DND-41 (cell line): Measurements from ENCODE around the gene BARHL1.

Experiments
- ATAC-seq: fragments of 200-7000 bp; cut with Tn5 transposase; 3 replicates; pipeline ENCODE4 v1.9.1; 2021; ENCODE audit warnings: low read depth; ENCODE audit not compliant: insufficient read depth
- DNase-seq: peaks from one replicate; pipeline ENCODE4 v3.0.0-alpha.2; 2020
- H2AFZ ChIP-seq: 2 replicates; pipeline ENCODE4 v1.6.0; 2012; ENCODE audit warnings: low read depth, low read length
- H3K27ac ChIP-seq: 2 replicates; pipeline ENCODE4 v1.5.1; 2012; ENCODE audit warnings: low read length, inconsistent platforms
- H3K27me3 ChIP-seq: fragments of 200-600 bp; sonication (generic); 2 replicates; pipeline ENCODE4 v1.6.0; 2012; ENCODE audit warnings: low read length, mild to moderate bottlenecking, inconsistent platforms; ENCODE audit not compliant: insufficient read depth, poor library complexity
- H3K36me3 ChIP-seq: 2 replicates; pipeline ENCODE4 v1.5.1; 2012; ENCODE audit warnings: low read length, inconsistent platforms; ENCODE audit not compliant: insufficient read depth
- H3K4me1 ChIP-seq: 2 replicates; pipeline ENCODE4 v1.5.1; 2012; ENCODE audit warnings: mild to moderate bottlenecking, low read length; ENCODE audit not compliant: insufficient read depth
- H3K4me2 ChIP-seq: 2 replicates; pipeline ENCODE4 v1.6.0; 2012; ENCODE audit warnings: mild to moderate bottlenecking, moderate library complexity, low read length, inconsistent platforms; ENCODE audit not compliant: insufficient read depth
- H3K4me3 ChIP-seq, 2 experiments: fragments of 200-600 bp in 1 of 2; shearing (Covaris generic) in 1 of 2; 2 replicates each; pipeline ENCODE4 v1.5.1; 2012 to 2016; ENCODE audit warnings: inconsistent platforms in 2 of 2, low read length in 2 of 2, mild to moderate bottlenecking in 2 of 2, low read depth in 1 of 2, moderate library complexity in 1 of 2
- H3K79me2 ChIP-seq: 2 replicates; pipeline ENCODE4 v1.6.0; 2012; ENCODE audit warnings: low read length, inconsistent platforms; ENCODE audit not compliant: insufficient read depth
- H3K9ac ChIP-seq: 2 replicates; pipeline ENCODE4 v1.6.0; 2012; ENCODE audit warnings: low read depth, mild to moderate bottlenecking, inconsistent platforms, low read length, moderate library complexity
- H3K9me3 ChIP-seq: 2 replicates; pipeline ENCODE4 v1.5.1; 2012; ENCODE audit warnings: low read length, moderate library complexity, mild to moderate bottlenecking, inconsistent platforms; ENCODE audit not compliant: insufficient read depth, severe bottlenecking
- H4K20me1 ChIP-seq: 2 replicates; pipeline ENCODE4 v1.6.0; 2012; ENCODE audit warnings: low read length; ENCODE audit not compliant: insufficient read depth
- EZH2 ChIP-seq: IDR thresholded peaks from 3 replicates; pipeline ENCODE4 v1.6.1; 2012; ENCODE audit warnings: borderline replicate concordance, low read depth, mild to moderate bottlenecking, moderate library complexity, low read length, inconsistent platforms; ENCODE audit not compliant: severe bottlenecking
- TF ChIP-seq, protein P1 (sequence below): IDR thresholded peaks from 2 replicates; pipeline ENCODE4 v1.5.1; 2012; ENCODE audit warnings: borderline replicate concordance, low read length, moderate library complexity, mild to moderate bottlenecking; ENCODE audit not compliant: poor library complexity, severe bottlenecking; ENCODE audit errors: extremely low read depth

BARHL1 gene

GRCh38 chr9:132595319-132595718, 12.9 kb downstream of the BARHL1 start:
- peaks cover 48% of the 10 kb centered on the region for H3K36me3 ChIP-seq
- TF ChIP-seq, protein P1, sequence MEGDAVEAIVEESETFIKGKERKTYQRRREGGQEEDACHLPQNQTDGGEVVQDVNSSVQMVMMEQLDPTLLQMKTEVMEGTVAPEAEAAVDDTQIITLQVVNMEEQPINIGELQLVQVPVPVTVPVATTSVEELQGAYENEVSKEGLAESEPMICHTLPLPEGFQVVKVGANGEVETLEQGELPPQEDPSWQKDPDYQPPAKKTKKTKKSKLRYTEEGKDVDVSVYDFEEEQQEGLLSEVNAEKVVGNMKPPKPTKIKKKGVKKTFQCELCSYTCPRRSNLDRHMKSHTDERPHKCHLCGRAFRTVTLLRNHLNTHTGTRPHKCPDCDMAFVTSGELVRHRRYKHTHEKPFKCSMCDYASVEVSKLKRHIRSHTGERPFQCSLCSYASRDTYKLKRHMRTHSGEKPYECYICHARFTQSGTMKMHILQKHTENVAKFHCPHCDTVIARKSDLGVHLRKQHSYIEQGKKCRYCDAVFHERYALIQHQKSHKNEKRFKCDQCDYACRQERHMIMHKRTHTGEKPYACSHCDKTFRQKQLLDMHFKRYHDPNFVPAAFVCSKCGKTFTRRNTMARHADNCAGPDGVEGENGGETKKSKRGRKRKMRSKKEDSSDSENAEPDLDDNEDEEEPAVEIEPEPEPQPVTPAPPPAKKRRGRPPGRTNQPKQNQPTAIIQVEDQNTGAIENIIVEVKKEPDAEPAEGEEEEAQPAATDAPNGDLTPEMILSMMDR, result no peak
- no peak for TF ChIP-seq EZH2
- no peaks in the 10 kb centered on the region for H3K9me3 ChIP-seq
- ATAC-seq, result no peak
- H3K4me2 ChIP-seq, result no peak overlapping the region
- peaks cover 18% of the 10 kb centered on the region; the same call in 1 of the 2 replicates for H4K20me1 ChIP-seq
- no peak overlapping the region for H3K9ac ChIP-seq
- no peaks in the 10 kb centered on the region for H3K79me2 ChIP-seq
- no peaks in the 10 kb centered on the region for H3K4me1 ChIP-seq
- no peak overlapping the region for H3K27ac ChIP-seq
- no peak for DNase-seq
- no peaks in the 10 kb centered on the region for H3K27me3 ChIP-seq
- no peak overlapping the region for H2AFZ ChIP-seq
- no peak overlapping the region for H3K4me3 ChIP-seq

- no peaks in the 10 kb centered on the region for H3K79me2 ChIP-seq
- no peak for DNase-seq
- H3K4me3 ChIP-seq, result no peak overlapping the region
- H3K36me3 ChIP-seq, result peaks cover 57% of the 10 kb centered on the region
- no peaks in the 10 kb centered on the region for H3K4me1 ChIP-seq
- no peak overlapping the region for H3K27ac ChIP-seq
- no peak overlapping the region for H2AFZ ChIP-seq
- TF ChIP-seq, protein P1, result no peak
- no peak for TF ChIP-seq EZH2
- H3K9ac ChIP-seq, result no peak overlapping the region
- H3K9me3 ChIP-seq, result no peaks in the 10 kb centered on the region
- peaks cover 13% of the 10 kb centered on the region; the same call in 1 of the 2 replicates for H4K20me1 ChIP-seq
- no peak overlapping the region for H3K4me2 ChIP-seq
- H3K27me3 ChIP-seq, result no peaks in the 10 kb centered on the region
- ATAC-seq, result no peak
Measured at GRCh38 chr9:132596200-132596599, 13.8 kb downstream of the BARHL1 start.

DNA sequence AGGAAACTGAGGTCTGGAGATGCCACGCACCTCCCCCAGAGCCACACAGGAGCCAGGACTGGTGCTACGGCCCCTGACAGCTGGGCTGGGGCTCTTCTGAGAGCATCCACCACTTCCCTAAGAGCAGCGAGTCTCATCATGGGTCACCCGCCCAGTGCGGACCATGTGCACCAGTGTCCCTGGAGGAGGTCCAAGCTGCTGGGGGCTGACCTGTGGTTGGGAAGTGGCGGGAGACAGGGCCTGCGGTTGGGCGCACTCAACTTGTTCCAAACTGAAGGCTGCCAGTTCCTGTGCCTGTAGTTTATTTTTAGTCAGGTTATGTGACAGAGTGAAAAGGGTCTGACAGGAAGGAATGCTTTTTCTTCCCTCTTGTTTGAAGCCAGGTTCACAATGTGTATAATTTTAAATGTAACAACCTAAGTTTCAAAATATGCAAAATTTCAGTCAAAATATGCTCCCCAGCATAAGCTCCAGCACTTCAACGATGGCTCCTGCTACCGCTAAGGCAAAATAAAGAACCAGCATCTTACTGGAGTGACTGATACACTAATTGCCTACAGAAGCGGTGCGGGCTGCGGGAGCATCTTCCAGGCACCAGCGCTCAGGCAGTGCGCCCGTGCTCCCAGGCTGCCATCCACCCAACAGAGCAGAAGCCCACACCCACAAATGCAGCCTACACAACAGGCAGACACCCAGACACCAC, 14.8 kb downstream of the BARHL1 start:
- DNase-seq, result no peak
- H3K4me1 ChIP-seq, result no peaks in the 10 kb centered on the region
- peaks cover 17% of the 10 kb centered on the region; the same call in 1 of the 2 replicates for H4K20me1 ChIP-seq
- H3K79me2 ChIP-seq, result no peaks in the 10 kb centered on the region
- H3K27me3 ChIP-seq, result no peaks in the 10 kb centered on the region
- no peaks in the 10 kb centered on the region for H3K9me3 ChIP-seq
- no peak for ATAC-seq
- H3K27ac ChIP-seq, result no peak overlapping the region
- H3K4me2 ChIP-seq, result no peak overlapping the region
- no peak overlapping the region for H3K4me3 ChIP-seq
- H3K9ac ChIP-seq, result no peak overlapping the region
- TF ChIP-seq, protein P1, result no peak
- TF ChIP-seq EZH2, result no peak
- H2AFZ ChIP-seq, result no peak overlapping the region
- peaks cover 61% of the 10 kb centered on the region for H3K36me3 ChIP-seq
